Trophoblast cell (in vitro differentiated cells and primary cell): ENCODE data around the gene THAP11.

Source experiments
- DNase-seq, 2 donors: peaks; one replicate each; pipeline ENCODE4 v3.0.0-alpha.2; 2016
- H2AFZ ChIP-seq: 2 replicates; pipeline ENCODE4 v1.6.1; 2013; ENCODE audit warnings: low read length, moderate library complexity, mild to moderate bottlenecking; ENCODE audit not compliant: insufficient read depth, poor library complexity
- H2AK5ac ChIP-seq: 2 replicates; pipeline ENCODE4 v1.6.1; 2013; ENCODE audit warnings: mild to moderate bottlenecking, low read length
- H2BK120ac ChIP-seq: 2 replicates; pipeline ENCODE4 v1.6.1; 2013; ENCODE audit warnings: low read length, mild to moderate bottlenecking, moderate library complexity; ENCODE audit not compliant: insufficient read depth, poor library complexity
- H2BK12ac ChIP-seq: 2 replicates; pipeline ENCODE4 v1.6.1; 2013; ENCODE audit warnings: mild to moderate bottlenecking, low read length, moderate library complexity
- H2BK5ac ChIP-seq: 2 replicates; pipeline ENCODE4 v1.6.1; 2013; ENCODE audit warnings: low read length, low read depth, moderate library complexity, mild to moderate bottlenecking; ENCODE audit not compliant: poor library complexity
- H3K14ac ChIP-seq: 2 replicates; pipeline ENCODE4 v1.6.1; 2013; ENCODE audit warnings: mild to moderate bottlenecking, low read length
- H3K18ac ChIP-seq: 2 replicates; pipeline ENCODE4 v1.6.1; 2013; ENCODE audit warnings: mild to moderate bottlenecking, low read length
- H3K23ac ChIP-seq: 2 replicates; pipeline ENCODE4 v1.6.1; 2013; ENCODE audit warnings: low read length
- H3K27ac ChIP-seq: 2 replicates; pipeline ENCODE4 v1.5.1; 2013; ENCODE audit warnings: low read depth, mild to moderate bottlenecking, inconsistent platforms, low read length, moderate library complexity
- H3K27me3 ChIP-seq: 2 replicates; pipeline ENCODE4 v1.6.1; 2013; ENCODE audit warnings: inconsistent platforms, mild to moderate bottlenecking, low read length, moderate library complexity; ENCODE audit not compliant: insufficient read depth
- H3K36me3 ChIP-seq, 2 experiments: 1 replicate in 1 of 2; 2 replicates in 1 of 2; pipeline ENCODE4 v1.6.1; 2013; ENCODE audit warnings: low read length in 2 of 2, mild to moderate bottlenecking in 2 of 2, moderate library complexity in 1 of 2; ENCODE audit not compliant: insufficient read depth in 2 of 2, control insufficient read depth in 1 of 2
- H3K4ac ChIP-seq: 2 replicates; pipeline ENCODE4 v1.6.1; 2013; ENCODE audit warnings: low read depth, mild to moderate bottlenecking, low read length, moderate library complexity
- H3K4me1 ChIP-seq, 2 experiments: 1 replicate in 1 of 2; 2 replicates in 1 of 2; pipeline ENCODE4 v1.6.1; 2013; ENCODE audit warnings: low read length in 2 of 2, mild to moderate bottlenecking in 2 of 2, moderate library complexity in 1 of 2; ENCODE audit not compliant: insufficient read depth in 2 of 2, control insufficient read depth in 1 of 2
- H3K4me2 ChIP-seq: 2 replicates; pipeline ENCODE4 v1.6.1; 2013; ENCODE audit warnings: inconsistent platforms, mild to moderate bottlenecking, low read length, moderate library complexity
- H3K4me3 ChIP-seq: 2 replicates; pipeline ENCODE4 v1.5.1; 2013; ENCODE audit warnings: mild to moderate bottlenecking, low read depth, low read length, inconsistent platforms
- H3K79me1 ChIP-seq: one replicate; pipeline ENCODE4 v1.6.1; 2013; ENCODE audit warnings: low read length
- H3K79me2 ChIP-seq: 2 replicates; pipeline ENCODE4 v1.6.1; 2013; ENCODE audit warnings: low read length, mild to moderate bottlenecking; ENCODE audit not compliant: control insufficient read depth, insufficient read depth, poor library complexity
- H3K9ac ChIP-seq: 2 replicates; pipeline ENCODE4 v1.6.1; 2013; ENCODE audit warnings: mild to moderate bottlenecking, low read length
- H3K9me3 ChIP-seq: 2 replicates; pipeline ENCODE4 v1.6.1; 2013; ENCODE audit warnings: low read depth, mild to moderate bottlenecking, control low read depth, inconsistent platforms, low read length; ENCODE audit not compliant: insufficient read depth
- H4K12ac ChIP-seq: 2 replicates; pipeline ENCODE4 v1.6.1; 2013; ENCODE audit warnings: low read depth, mild to moderate bottlenecking, low read length, moderate library complexity
- H4K8ac ChIP-seq: 2 replicates; pipeline ENCODE4 v1.6.1; 2013; ENCODE audit warnings: low read depth, mild to moderate bottlenecking, low read length, moderate library complexity
- H4K91ac ChIP-seq: one replicate; pipeline ENCODE4 v1.6.1; 2013; ENCODE audit warnings: low read depth, mild to moderate bottlenecking, low read length, moderate library complexity
- WGBS: extraction: QIAGEN DNeasy Blood & Tissue Kit; methylation state at CpG from one replicate; pipeline ENCODE4 v1.1.7; 2013; ENCODE audit warnings: missing lambda C conversion rate; ENCODE audit not compliant: insufficient read length, insufficient coverage; ENCODE audit errors: extremely low coverage; 5-methylcytosine and 5-hydroxymethylcytosine counted together

Gene THAP11

GRCh38 chr16:67885545-67885944 lies 43.4 kb downstream of the THAP11 start:
- Histone ChIP-seq H4K8ac (no peak overlapping the region), H3K36me3 (peaks cover 38 to 39% of the 10 kb centered on the region in 2 experiments), H2AFZ (no peak overlapping the region), H3K27me3 (no peaks in the 10 kb centered on the region), H3K4ac (no peak overlapping the region), H3K4me3 (no peak overlapping the region), H2AK5ac (no peak overlapping the region), H3K4me1 (peaks cover 20 to 25% of the 10 kb centered on the region in 2 experiments), H3K23ac (no peak overlapping the region), H3K27ac (no peak overlapping the region), H3K9ac (no peak overlapping the region), H3K79me1 (peaks cover 2% of the 10 kb centered on the region), H3K14ac (no peak overlapping the region), H2BK120ac (no peak overlapping the region), H2BK5ac (no peak overlapping the region), H3K79me2 (no peaks in the 10 kb centered on the region), H3K4me2 (no peak overlapping the region), H4K12ac (no peak overlapping the region), H4K91ac (no peak overlapping the region), H2BK12ac (no peak overlapping the region), H3K9me3 (peaks cover 2% of the 10 kb centered on the region), H3K18ac (no peak overlapping the region)
- no peak for DNase-seq
- WGBS = no CpG with 5 or more reads among the region's 12 CpGs

- no CpG with 5 or more reads among the region's 19 CpGs for WGBS
- H2BK120ac ChIP-seq = no peak overlapping the region
- no peak overlapping the region for H3K4me2 ChIP-seq
- no peak overlapping the region for H3K23ac ChIP-seq
- H4K12ac ChIP-seq = no peak overlapping the region
- H3K4ac ChIP-seq = no peak overlapping the region
- no peak overlapping the region for H3K14ac ChIP-seq
- no peak overlapping the region for H3K27ac ChIP-seq
- DNase-seq = no peak
- H3K27me3 ChIP-seq = no peaks in the 10 kb centered on the region
- H2AK5ac ChIP-seq = no peak overlapping the region
- no peak overlapping the region for H3K4me3 ChIP-seq
- H3K4me1 ChIP-seq = peaks cover 20 to 25% of the 10 kb centered on the region in 2 experiments
- H2BK5ac ChIP-seq = no peak overlapping the region
- no peak overlapping the region for H4K8ac ChIP-seq
- H3K18ac ChIP-seq = no peak overlapping the region
- H2BK12ac ChIP-seq = no peak overlapping the region
- no peak overlapping the region for H4K91ac ChIP-seq
- no peak overlapping the region for H3K9ac ChIP-seq
- no peak overlapping the region for H2AFZ ChIP-seq
- H3K79me1 ChIP-seq = peaks cover 2% of the 10 kb centered on the region
- H3K9me3 ChIP-seq = peaks cover 2% of the 10 kb centered on the region
- H3K79me2 ChIP-seq = no peaks in the 10 kb centered on the region
- peaks cover 34 to 35% of the 10 kb centered on the region in 2 experiments for H3K36me3 ChIP-seq
These were observed 43.9 kb downstream of the THAP11 start for GRCh38 chr16:67885976-67886375.

DNA sequence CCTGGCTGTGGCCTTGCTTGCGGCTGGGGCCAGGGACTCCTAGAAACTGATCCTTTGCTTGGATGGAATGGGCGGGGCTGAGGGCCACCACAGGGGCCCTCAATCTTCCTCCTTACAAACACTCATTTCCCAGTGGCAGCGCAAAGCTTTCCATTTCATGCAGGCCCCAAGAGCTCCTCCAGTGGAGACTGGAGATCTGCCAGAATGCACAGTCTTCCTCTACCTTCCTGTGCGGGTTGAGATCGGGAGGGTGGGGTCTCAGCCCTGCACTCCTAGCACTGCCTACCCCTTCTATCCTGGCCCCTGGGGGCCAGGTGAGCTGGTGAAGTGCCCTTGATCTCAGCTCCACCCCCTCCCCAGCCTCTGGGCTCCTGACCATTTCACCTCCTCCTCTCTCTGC lies 44.3 kb downstream of the THAP11 start:
- H4K91ac ChIP-seq = no peak overlapping the region
- H3K14ac ChIP-seq = no peak overlapping the region
- H3K4me1 ChIP-seq = peaks cover 20 to 25% of the 10 kb centered on the region in 2 experiments
- no peak overlapping the region for H4K12ac ChIP-seq
- no peak overlapping the region for H3K9ac ChIP-seq
- no peak overlapping the region for H3K4me3 ChIP-seq
- H4K8ac ChIP-seq = no peak overlapping the region
- H3K27ac ChIP-seq = no peak overlapping the region
- no peak overlapping the region for H2AK5ac ChIP-seq
- H2BK5ac ChIP-seq = no peak overlapping the region
- H3K18ac ChIP-seq = no peak overlapping the region
- H3K9me3 ChIP-seq = peaks cover 2% of the 10 kb centered on the region
- H3K4me2 ChIP-seq = no peak overlapping the region
- no CpG with 5 or more reads among the region's 5 CpGs for WGBS
- DNase-seq = no peak
- H3K79me2 ChIP-seq = no peaks in the 10 kb centered on the region
- no peak overlapping the region for H2BK120ac ChIP-seq
- no peak overlapping the region for H3K4ac ChIP-seq
- H3K36me3 ChIP-seq = peaks cover 29 to 31% of the 10 kb centered on the region in 2 experiments
- no peak overlapping the region for H3K23ac ChIP-seq
- H3K27me3 ChIP-seq = no peaks in the 10 kb centered on the region
- peaks cover 2% of the 10 kb centered on the region for H3K79me1 ChIP-seq
- H2BK12ac ChIP-seq = no peak overlapping the region
- no peak overlapping the region for H2AFZ ChIP-seq

- Histone ChIP-seq H2BK120ac (no peak overlapping the region), H3K4ac (no peak overlapping the region), H2AFZ (no peak overlapping the region), H3K23ac (no peak overlapping the region), H3K14ac (no peak overlapping the region), H3K4me3 (no peak overlapping the region), H3K79me1 (peaks cover 4% of the 10 kb centered on the region), H4K12ac (no peak overlapping the region), H3K9ac (no peak overlapping the region), H3K18ac (no peak overlapping the region), H3K4me1 (peaks cover 11 to 18% of the 10 kb centered on the region in 2 experiments), H3K9me3 (no peaks in the 10 kb centered on the region), H3K27ac (no peak overlapping the region), H4K8ac (no peak overlapping the region), H3K36me3 (peaks cover 13 to 15% of the 10 kb centered on the region in 2 experiments), H2BK12ac (no peak overlapping the region), H3K27me3 (no peaks in the 10 kb centered on the region), H3K79me2 (peaks cover 2% of the 10 kb centered on the region), H4K91ac (no peak overlapping the region), H2AK5ac (no peak overlapping the region), H3K4me2 (no peak overlapping the region), H2BK5ac (no peak overlapping the region)
- WGBS = no CpG with 5 or more reads among the region's 3 CpGs
- no peak for DNase-seq
These were observed 46.2 kb downstream of the THAP11 start for GRCh38 chr16:67888331-67888730.
